Measurements from ENCODE around the gene SMG6.

- no peak for TF ChIP-seq CTCF (IDR thresholded peaks at IDR 0.05; ENCODE audit: low read depth, low read length)
- no peak for TF ChIP-seq EZH2phosphoT487 (IDR thresholded peaks at IDR 0.05; ENCODE audit: low read depth)
Observed at GRCh38 chr17:2055292-2056205, 248.0 kb downstream of the SMG6 start.
